HepG2 (cell line): ENCODE measurements around the gene DCDC2. TPM values are rescaled to one million over a fixed set of nuclear protein-coding genes. Genes with fewer than 3 reads are reported as not detected.

Experiments used
- ATF2 ChIP-seq: sonication (generic); formaldehyde crosslinking; IDR thresholded peaks from 2 replicates; pipeline ENCODE4 v1.4.0; 2020; ENCODE audit warnings: missing genetic modification reagents
- CEBPB ChIP-seq: IDR thresholded peaks from 2 replicates; pipeline ENCODE4 v1.6.1; 2011; ENCODE audit warnings: low read depth, low read length, improper control_type of control experiment, borderline replicate concordance
- FUBP1 ChIP-seq: sonication (generic); formaldehyde crosslinking; IDR thresholded peaks from 2 replicates; pipeline ENCODE4 v1.5.1; 2020; ENCODE audit warnings: missing genetic modification reagents, mild to moderate bottlenecking, borderline replicate concordance
- HNF4A ChIP-seq: sonication (generic); formaldehyde crosslinking; IDR thresholded peaks from 2 replicates; pipeline ENCODE4 v1.4.0; 2020; ENCODE audit warnings: missing genetic modification reagents
- RFXANK ChIP-seq: IDR thresholded peaks from 2 replicates; pipeline ENCODE4 v1.6.1; 2016
- SMARCC2 ChIP-seq: fragments of 450-650 bp; IDR thresholded peaks from 2 replicates; pipeline ENCODE4 v1.6.1; 2017; ENCODE audit warnings: antibody characterized with exemption, mild to moderate bottlenecking
- SMARCE1 ChIP-seq: fragments of 450-650 bp; IDR thresholded peaks from 2 replicates; pipeline ENCODE4 v1.6.1; 2017; ENCODE audit warnings: borderline replicate concordance
- SMYD3 ChIP-seq: sonication (generic); formaldehyde crosslinking; IDR thresholded peaks from 2 replicates; pipeline ENCODE4 v1.8.1; 2023; ENCODE audit warnings: mild to moderate bottlenecking, missing genetic modification reagents
- SP140L ChIP-seq: sonication (generic); formaldehyde crosslinking; IDR thresholded peaks from 2 replicates; pipeline ENCODE4 v1.4.0; 2020; ENCODE audit warnings: missing genetic modification reagents, borderline replicate concordance
- TFAP4 ChIP-seq: sonication (generic); IDR thresholded peaks from 2 replicates; pipeline ENCODE4 v1.6.1; 2016; ENCODE audit warnings: low read depth, borderline replicate concordance
- ZBTB25 ChIP-seq: IDR thresholded peaks from 2 replicates; pipeline ENCODE4 v1.6.1; 2018; ENCODE audit warnings: missing genetic modification reagents
- ZBTB7B ChIP-seq: sonication (generic); formaldehyde crosslinking; IDR thresholded peaks from 2 replicates; pipeline ENCODE4 v1.4.0; 2020; ENCODE audit warnings: missing genetic modification reagents
- ZC3H4 ChIP-seq: sonication (generic); formaldehyde crosslinking; IDR thresholded peaks from 2 replicates; pipeline ENCODE4 v1.4.0; 2020; ENCODE audit warnings: missing genetic modification reagents, borderline replicate concordance
- ZHX1 ChIP-seq: sonication (generic); formaldehyde crosslinking; IDR thresholded peaks from 2 replicates; pipeline ENCODE4 v1.8.1; 2022; ENCODE audit warnings: low read depth, mild to moderate bottlenecking, missing genetic modification reagents
- ZNF354B ChIP-seq: sonication (generic); formaldehyde crosslinking; IDR thresholded peaks from 2 replicates; pipeline ENCODE4 v1.8.0; 2022; ENCODE audit warnings: mild to moderate bottlenecking, missing genetic modification reagents
- polyA plus RNA-seq, 8 experiments: library from polyadenylated mRNA; depleted of rRNA in 3 of 8; stranded (reverse) in 7 of 8; unstranded in 1 of 8; fragments of >200 nt; fragmentation: Illumina TruSeq in 4 of 8; extraction: Trizol in 4 of 8; gene quantifications; 2 replicates each; pipeline versions ENCODE4 v1.2.1 to v1.2.3, GENCODE V29; 2011 to 2016; ENCODE audit warnings: low read depth in 4 of 8, missing spikeins in 1 of 8, mixed read lengths in 1 of 8; ENCODE audit not compliant: insufficient read depth in 1 of 8
- total RNA-seq, 5 experiments: library from RNA; depleted of rRNA; stranded (reverse); fragments of >200 nt; fragmentation: Illumina TruSeq; extraction: Trizol; gene quantifications; 2 replicates each; pipeline ENCODE4 v1.2.3, GENCODE V29; 2016; ENCODE audit warnings: low read depth in 1 of 5
- TF ChIP-seq, protein P1 (sequence below): IDR thresholded peaks from 2 replicates; pipeline ENCODE4 v1.6.1; 2016; ENCODE audit warnings: low read depth, missing genetic modification reagents, missing compliant biosample characterization

The DCDC2 gene
- total and polyA plus RNA-seq, 2 of the 13 experiments (the other 11 are each of a cell fraction or from before 2014, with no cell fraction given): 9.0 to 36.2 TPM

DNA sequence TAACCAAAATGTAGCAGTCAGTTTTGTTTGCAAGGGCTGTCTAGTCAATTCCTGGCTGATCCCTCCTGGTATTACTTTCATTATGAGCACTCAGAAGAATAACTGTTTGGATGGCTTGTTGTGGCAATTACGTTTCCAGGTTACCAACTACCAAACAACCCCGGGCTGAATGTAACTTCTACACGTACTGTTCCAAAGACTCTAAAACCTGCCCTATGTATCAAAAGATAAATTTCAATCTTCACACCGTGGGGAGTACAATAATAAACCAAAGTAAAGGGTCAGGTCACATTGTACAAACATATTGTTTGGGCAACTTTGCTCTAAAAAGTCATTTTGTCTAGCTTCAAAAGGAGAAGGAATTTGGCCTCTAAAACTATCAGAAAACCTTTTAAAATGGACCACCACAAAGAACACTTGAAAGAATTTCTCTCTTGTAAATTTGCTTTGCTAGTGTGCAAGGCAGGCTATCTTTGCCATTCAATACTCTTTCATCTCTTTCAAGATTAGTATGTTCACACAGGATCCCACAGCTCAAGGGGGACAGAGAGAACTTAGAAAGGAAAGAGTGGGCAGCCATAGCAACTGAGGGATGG is 27.6 kb downstream of the DCDC2 start (continued):
- TF ChIP-seq SP140L (CRISPR knock-in tag) (0 out of 2 replicates have a peak, but pooled peaks have one; percentile 77), ZBTB7B (CRISPR knock-in tag) (peak; percentile 94), HNF4A (CRISPR knock-in tag) (peak; percentile 79), RFXANK (CRISPR knock-in tag) (0 out of 2 replicates have a peak, but pooled peaks have one; percentile 38), SMARCE1 (no peak), ZHX1 (no peak), ZNF354B (no peak), ZC3H4 (CRISPR knock-in tag) (no peak), TFAP4 (peak; percentile 68; the same call in 1 of the 2 replicates), ZBTB25 (CRISPR knock-in tag) (peak; percentile 73; the same call in 1 of the 2 replicates), FUBP1 (no peak), ATF2 (peak; percentile 80; the same call in 1 of the 2 replicates), SMYD3 (peak; percentile 76; the same call in 1 of the 2 replicates), CEBPB (no peak), SMARCC2 (no peak)
- TF ChIP-seq, protein P1, sequence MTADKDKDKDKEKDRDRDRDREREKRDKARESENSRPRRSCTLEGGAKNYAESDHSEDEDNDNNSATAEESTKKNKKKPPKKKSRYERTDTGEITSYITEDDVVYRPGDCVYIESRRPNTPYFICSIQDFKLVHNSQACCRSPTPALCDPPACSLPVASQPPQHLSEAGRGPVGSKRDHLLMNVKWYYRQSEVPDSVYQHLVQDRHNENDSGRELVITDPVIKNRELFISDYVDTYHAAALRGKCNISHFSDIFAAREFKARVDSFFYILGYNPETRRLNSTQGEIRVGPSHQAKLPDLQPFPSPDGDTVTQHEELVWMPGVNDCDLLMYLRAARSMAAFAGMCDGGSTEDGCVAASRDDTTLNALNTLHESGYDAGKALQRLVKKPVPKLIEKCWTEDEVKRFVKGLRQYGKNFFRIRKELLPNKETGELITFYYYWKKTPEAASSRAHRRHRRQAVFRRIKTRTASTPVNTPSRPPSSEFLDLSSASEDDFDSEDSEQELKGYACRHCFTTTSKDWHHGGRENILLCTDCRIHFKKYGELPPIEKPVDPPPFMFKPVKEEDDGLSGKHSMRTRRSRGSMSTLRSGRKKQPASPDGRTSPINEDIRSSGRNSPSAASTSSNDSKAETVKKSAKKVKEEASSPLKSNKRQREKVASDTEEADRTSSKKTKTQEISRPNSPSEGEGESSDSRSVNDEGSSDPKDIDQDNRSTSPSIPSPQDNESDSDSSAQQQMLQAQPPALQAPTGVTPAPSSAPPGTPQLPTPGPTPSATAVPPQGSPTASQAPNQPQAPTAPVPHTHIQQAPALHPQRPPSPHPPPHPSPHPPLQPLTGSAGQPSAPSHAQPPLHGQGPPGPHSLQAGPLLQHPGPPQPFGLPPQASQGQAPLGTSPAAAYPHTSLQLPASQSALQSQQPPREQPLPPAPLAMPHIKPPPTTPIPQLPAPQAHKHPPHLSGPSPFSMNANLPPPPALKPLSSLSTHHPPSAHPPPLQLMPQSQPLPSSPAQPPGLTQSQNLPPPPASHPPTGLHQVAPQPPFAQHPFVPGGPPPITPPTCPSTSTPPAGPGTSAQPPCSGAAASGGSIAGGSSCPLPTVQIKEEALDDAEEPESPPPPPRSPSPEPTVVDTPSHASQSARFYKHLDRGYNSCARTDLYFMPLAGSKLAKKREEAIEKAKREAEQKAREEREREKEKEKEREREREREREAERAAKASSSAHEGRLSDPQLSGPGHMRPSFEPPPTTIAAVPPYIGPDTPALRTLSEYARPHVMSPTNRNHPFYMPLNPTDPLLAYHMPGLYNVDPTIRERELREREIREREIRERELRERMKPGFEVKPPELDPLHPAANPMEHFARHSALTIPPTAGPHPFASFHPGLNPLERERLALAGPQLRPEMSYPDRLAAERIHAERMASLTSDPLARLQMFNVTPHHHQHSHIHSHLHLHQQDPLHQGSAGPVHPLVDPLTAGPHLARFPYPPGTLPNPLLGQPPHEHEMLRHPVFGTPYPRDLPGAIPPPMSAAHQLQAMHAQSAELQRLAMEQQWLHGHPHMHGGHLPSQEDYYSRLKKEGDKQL: peak; percentile 99
